ENCODE data around the gene APOE. TPM values are rescaled to one million over a fixed set of nuclear protein-coding genes. Genes with fewer than 3 reads are reported as not detected.
"Not testable (repeated sequence)": the region's sequence is repeated elsewhere in the genome, so short reads cannot be mapped to it uniquely, and the experiment has no call there.

The APOE gene
- 4,388 and 5,075 TPM in 2 replicates for total RNA-seq
- 34.2 TPM for polyA plus RNA-seq (2012)

DNA sequence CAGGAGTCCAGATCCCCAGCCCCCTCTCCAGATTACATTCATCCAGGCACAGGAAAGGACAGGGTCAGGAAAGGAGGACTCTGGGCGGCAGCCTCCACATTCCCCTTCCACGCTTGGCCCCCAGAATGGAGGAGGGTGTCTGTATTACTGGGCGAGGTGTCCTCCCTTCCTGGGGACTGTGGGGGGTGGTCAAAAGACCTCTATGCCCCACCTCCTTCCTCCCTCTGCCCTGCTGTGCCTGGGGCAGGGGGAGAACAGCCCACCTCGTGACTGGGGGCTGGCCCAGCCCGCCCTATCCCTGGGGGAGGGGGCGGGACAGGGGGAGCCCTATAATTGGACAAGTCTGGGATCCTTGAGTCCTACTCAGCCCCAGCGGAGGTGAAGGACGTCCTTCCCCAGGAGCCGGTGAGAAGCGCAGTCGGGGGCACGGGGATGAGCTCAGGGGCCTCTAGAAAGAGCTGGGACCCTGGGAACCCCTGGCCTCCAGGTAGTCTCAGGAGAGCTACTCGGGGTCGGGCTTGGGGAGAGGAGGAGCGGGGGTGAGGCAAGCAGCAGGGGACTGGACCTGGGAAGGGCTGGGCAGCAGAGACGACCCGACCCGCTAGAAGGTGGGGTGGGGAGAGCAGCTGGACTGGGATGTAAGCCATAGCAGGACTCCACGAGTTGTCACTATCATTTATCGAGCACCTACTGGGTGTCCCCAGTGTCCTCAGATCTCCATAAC lies at the start of gene APOE:
Gene APOE, plus strand, starts transcription at position 360 of the 724 bp plus-strand sequence. CDS start 829 bp downstream, outside the sequence.
- DNase-seq (ENCODE audit: low read depth), result peak; percentile 62

DNA sequence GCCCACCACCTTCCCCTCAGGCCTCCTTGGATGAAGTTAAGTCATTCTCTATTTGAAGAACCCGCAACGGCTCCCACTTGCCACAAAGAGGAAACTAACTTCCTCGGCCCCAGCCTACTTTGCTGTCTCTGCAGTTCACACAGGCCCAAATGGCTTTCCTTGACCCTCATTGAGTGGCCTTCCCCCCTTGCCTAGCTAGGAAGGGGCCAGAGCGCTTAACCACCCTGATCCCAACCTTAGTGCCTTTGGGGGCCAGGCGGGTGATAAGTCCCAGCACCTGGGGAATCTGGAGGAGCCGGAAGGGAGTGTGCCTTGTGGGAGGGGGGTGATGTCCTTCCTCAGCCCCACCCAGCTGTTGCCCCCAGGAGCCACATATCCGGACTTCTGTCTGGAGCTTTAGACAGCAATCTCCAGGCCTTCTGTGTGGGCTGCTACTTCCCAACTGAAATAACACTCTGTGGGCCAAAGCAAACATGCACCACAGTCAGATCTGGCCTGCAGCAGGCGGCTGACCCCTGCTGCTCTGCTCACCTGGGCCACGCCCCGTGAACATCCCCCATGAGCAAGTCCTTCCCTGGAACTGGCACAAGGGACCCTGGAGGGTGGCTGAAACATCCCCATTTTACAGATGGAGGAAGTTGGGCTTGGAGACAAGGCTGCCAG lies 49.0 kb upstream of the APOE start:
- DNase-seq (ENCODE audit: low read depth), result peak; percentile 9

DNA sequence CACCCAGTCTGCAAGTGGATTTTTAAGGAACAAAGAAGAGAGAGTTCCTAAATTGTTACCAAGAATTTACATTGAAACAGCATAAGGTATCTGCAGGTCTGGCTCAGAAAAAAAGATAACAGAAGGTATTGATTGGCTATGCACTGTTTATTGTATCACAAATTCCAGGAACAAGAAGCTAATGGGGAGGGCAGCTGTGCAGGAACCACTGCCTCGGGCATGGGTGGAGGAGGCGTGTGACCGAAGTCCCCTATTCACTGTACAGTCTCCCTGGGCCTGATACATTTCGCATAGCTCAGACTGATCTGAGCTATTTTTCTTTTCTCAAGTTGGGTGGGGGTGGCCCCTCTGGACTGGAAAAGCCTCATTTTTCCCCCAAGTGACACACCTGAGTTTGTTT lies 47.8 kb upstream of the APOE start:
- DNase-seq (ENCODE audit: low read depth), result no peak

DNA sequence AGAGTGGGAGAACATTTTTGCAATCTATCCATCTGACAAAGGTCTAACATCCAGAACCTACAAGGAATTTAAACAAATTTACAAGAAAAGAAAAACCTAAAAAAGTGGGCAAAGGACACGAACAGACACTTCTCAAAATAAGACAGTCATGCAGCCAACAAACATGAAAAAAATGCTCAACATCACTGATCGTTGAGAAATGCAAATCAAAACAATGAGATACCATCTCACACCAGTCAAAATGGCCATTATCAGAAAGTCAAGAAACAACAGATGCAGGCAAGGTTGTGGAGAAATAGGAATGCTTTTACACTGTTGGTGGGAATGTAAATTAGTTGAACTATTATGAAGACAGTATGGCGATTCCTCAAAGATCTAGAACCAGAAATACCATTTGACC lies 44.0 kb upstream of the APOE start:
- DNase-seq (ENCODE audit: low read depth), result not testable (repeated sequence)

DNA sequence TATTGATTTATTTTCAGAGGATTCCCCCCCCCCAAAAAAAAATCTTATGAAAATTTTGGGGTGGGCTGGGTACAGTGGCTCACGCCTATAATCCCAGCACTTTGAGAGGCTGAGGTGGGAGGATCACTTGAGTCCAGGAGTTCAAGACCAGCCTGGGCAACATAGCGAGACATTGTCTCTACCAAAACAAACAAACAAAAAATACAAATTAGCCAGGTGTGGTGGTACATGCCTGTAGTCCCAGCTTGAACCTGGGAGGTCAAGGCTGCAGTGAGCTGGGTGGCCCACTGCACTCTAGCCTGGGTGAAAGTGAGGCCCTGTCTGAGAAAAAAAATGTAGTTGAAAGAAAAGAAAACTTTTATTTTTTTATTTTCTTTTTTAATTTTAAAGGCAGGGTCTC lies 41.6 kb upstream of the APOE start:
- no peak for DNase-seq (ENCODE audit: low read depth)

DNA sequence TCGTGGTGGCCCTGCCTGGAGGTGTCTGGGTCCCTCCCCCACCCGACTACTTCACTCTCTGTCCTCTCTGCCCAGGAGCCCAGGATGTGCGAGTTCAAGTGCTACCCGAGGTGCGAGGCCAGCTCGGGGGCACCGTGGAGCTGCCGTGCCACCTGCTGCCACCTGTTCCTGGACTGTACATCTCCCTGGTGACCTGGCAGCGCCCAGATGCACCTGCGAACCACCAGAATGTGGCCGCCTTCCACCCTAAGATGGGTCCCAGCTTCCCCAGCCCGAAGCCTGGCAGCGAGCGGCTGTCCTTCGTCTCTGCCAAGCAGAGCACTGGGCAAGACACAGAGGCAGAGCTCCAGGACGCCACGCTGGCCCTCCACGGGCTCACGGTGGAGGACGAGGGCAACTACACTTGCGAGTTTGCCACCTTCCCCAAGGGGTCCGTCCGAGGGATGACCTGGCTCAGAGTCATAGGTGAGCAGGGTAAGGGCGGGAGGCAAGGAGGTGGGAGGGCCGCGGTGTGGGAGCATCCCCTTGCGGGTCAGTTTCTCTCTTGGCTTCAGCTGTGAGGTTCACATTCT lies 40.3 kb upstream of the APOE start:
- DNase-seq (ENCODE audit: low read depth), result no peak

DNA sequence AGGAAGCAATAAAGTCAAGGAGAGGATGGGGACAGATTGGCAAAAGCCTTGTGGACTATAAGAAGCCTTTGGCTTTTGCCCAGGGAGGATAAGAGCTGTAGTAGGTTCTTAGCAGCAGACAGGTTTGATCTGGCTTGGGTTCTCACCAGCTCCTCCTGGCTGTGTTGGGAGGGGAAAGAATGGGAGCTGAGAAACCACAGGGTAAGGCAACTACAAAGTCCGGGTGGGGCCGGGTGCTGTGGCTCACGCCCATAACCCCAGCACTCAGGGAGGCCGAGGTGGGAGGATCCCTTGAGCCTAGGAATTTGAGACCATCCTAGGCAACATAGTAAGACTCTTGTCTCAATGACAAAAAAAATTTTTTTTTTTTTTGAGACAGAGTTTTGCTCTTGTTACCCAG lies 38.9 kb upstream of the APOE start:
- peak; percentile 19 for DNase-seq (ENCODE audit: low read depth)

DNA sequence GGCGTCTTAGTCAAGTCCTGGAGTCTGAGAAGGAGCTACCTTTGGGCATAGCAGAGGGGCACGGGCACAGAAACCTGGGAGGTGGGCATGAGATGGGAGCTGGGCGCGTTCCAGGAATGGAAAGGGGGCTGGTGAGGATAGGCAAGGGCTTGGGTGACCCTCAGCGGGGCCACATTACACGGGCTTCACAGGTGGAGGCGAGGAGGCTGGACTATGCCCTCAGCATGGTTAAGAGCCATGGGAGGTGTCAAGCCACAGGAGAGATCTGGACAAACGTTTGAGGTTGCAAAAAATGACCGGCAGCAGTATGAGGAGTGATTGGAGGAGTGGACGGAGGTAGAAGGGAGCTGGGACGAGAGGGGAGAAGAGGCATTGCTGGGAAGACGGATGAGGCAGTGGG lies 38.0 kb upstream of the APOE start:
- DNase-seq (ENCODE audit: low read depth), result no peak

DNA sequence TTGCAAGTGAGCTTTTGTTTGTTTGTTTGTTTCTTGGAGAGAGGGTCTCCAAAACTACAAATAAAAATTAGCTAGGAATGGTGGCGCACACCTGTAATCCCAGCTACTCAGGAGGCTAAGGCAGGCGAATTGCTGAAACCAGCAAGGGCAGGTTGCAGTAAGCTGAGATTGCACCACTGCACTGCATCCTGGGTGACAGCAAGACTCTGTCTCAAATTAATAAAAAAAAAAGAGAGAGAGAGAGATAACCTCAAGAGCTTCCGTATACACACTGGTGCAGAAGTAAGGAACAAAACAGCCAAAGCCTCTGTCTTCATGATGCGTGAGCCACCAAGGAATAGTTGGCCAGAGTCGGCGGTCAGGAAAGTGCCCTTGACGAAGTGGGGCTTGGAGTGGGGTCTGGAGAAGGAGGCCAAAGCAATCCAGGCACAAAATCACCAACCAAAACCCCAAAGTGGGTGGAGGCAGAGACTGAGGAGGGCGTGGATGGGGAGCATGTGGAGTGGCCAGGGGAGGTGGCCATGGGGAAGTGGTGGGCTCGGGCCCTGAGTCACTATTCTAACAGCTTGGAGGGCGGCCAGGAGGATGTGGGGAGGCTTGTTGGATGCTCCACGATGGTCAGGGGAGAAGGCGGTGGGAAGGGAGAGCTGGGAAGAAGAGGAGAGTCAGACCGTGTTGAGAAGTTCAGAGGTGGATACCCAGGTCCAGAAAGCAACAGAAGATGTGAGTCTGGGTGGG lies 35.7 kb upstream of the APOE start:
- DNase-seq (ENCODE audit: low read depth), result peak; percentile 71

DNA sequence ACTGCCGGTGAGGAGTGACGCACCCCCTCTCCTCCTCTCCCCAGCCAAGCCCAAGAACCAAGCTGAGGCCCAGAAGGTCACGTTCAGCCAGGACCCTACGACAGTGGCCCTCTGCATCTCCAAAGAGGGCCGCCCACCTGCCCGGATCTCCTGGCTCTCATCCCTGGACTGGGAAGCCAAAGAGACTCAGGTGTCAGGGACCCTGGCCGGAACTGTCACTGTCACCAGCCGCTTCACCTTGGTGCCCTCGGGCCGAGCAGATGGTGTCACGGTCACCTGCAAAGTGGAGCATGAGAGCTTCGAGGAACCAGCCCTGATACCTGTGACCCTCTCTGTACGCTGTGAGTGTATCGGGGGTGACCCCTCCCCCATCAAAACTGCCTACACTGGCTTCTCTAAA lies 33.8 kb upstream of the APOE start:
- no peak for DNase-seq (ENCODE audit: low read depth)

DNA sequence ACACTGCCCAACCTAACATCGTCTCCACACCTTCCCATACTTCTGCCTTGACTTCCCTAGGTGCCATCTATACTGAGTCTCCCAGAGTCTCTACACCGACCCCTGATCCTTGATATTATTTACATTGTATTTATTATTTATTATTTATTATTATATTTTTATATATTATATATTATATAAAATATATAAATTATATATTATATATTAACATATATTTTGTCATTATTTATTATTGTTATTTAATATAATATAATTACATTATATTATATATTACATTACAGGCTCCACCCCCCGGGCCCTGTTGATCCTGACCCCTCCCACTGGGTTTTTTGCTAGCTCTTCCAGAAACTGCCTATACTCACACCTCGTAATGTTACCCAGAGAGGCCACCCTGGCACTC lies 32.9 kb upstream of the APOE start:
- DNase-seq (ENCODE audit: low read depth), result no peak

DNA sequence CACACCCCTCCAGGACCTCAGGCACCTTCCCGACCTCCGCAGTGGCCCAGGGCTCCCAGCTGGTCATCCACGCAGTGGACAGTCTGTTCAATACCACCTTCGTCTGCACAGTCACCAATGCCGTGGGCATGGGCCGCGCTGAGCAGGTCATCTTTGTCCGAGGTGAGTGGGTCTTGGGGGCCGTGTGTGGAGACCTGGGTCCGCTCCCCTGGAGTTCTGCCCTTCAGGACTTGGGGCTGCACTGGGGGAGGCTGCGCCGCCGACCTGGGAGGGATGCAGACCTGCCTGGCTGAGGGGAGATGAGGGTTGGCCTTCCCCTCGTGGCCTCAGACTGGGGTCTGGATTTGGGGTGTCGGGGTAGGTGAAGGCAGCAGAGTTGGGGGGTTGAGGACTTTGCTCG lies 31.3 kb upstream of the APOE start:
- DNase-seq (ENCODE audit: low read depth), result no peak

DNA sequence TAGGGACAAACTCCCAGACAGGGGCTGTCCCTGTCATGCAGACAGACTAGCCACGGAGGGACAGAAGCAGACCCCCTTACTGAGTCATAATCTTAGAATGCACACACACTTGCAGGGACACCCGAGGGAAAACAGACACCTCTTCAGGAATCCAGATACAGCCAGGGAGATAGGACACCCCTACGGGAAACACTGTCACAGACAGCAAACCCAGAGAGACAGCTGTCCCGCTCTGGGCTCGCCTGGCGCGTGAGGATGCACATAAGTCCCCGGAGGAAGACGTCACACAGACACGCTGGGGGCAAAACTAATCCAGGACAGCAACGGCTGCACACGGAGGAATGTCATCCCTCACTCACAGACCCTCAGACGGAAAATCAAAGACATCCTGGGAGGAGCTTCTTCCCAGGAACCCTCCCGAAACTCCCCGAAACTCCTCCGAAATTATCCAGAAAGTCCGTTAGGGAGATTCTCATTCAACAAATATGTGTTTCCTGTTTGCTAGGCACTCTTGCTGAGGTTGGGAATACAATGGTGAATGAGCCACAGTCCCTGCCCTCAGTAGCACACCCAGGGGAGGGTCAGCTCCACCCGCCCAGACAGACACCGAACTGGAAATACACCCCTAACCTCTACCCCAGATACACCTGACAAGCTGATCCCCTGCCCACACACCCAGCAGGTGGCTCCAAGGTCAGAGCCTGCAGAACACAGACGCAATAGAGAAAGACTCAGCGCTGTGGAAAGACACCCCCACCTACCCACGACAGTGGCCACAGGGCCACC lies 29.7 kb upstream of the APOE start:
- DNase-seq (ENCODE audit: low read depth), result peak; percentile 73

DNA sequence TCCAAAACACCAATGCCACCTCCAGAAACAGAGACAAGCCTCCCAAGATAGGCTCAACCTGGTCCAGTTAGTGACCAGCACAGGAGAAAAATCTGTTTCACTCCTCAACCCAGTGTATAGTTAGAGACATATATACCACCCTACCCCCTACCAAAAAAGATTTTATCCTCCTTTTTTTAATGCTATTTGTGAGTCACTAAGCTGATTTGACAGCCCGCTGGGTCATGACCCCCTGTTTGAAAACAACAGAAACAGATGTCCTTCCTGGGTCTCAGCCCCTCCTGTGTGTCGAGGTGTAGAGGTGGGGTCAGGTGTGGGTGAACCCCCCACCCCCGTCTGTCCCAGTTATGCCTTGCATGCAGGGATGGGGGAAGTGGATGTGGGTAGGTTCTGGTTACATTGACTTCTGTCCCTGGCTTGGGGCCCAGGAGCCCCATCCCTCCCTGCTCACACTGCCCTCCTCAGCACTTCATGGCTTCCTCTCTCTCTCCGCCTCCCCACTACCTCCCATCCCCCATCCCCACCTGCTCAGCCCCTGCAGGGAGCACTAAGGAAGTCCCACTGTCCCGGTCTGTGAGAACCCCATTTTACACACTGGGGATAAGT lies 28.6 kb upstream of the APOE start:
- no peak for DNase-seq (ENCODE audit: low read depth)

DNA sequence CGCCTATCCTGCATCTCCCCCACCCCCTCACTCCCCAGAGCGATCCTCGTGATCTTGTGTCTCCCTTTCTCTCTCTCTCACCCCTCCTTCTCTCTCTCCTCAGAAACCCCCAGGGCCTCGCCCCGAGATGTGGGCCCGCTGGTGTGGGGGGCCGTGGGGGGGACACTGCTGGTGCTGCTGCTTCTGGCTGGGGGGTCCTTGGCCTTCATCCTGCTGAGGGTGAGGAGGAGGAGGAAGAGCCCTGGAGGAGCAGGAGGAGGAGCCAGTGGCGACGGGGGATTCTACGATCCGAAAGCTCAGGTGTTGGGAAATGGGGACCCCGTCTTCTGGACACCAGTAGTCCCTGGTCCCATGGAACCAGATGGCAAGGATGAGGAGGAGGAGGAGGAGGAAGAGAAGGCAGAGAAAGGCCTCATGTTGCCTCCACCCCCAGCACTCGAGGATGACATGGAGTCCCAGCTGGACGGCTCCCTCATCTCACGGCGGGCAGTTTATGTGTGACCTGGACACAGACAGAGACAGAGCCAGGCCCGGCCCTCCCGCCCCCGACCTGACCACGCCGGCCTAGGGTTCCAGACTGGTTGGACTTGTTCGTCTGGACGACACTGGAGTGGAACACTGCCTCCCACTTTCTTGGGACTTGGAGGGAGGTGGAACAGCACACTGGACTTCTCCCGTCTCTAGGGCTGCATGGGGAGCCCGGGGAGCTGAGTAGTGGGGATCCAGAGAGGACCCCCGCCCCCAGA lies 27.3 kb upstream of the APOE start:
- DNase-seq (ENCODE audit: low read depth), result no peak

DNA sequence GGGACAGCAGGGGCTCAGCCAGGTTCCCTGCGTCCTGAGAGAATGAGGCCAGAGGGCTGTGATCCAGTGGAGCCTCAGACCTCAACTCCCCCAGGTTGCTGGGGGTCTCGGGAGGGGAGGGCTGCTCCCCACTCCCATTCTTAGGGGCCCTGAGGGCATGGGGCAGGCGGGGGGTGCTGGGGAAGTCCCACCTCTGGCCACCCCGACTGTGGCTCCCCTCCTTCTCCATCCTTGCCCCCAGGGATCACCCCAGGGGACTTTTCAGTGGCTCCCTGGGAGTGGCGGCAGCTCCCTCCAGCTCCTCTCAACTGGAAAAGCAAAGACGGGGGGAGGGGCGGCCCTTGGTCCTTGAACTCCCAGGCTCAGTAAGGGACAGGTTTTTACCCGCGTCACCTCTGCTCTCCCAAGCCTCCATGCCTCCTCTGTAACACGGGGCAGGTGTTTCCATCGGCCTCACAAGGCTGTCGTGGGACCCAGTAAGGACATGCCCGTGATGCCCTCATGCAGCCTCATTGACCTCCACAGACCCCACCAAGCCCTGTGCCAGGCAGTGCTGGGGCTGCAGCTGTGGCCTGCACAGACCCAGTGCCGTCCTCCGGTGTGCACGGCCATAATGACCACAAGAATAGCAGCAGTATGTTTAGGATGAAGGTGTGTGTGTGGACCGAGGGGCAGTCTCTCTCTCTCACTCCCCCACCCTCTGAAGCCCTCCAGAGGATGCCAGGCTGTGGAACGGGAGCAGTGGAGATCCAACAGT lies 26.1 kb upstream of the APOE start:
- no peak for DNase-seq (ENCODE audit: low read depth)

DNA sequence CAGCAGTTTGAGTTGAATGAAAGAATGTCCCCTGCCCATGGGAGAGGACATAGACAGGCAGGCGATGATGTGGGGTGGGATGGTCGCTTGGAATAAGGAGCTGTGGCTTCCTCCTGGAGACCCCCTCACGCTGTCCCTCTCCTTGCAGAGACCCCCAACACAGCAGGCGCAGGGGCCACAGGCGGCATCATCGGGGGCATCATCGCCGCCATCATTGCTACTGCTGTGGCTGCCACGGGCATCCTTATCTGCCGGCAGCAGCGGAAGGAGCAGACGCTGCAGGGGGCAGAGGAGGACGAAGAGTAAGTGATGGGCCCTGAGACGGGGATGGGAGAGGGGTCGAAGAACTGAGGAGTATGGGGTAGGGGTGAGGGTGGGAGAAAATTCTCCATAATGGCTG lies 23.5 kb upstream of the APOE start:
- no peak for DNase-seq (ENCODE audit: low read depth)

DNA sequence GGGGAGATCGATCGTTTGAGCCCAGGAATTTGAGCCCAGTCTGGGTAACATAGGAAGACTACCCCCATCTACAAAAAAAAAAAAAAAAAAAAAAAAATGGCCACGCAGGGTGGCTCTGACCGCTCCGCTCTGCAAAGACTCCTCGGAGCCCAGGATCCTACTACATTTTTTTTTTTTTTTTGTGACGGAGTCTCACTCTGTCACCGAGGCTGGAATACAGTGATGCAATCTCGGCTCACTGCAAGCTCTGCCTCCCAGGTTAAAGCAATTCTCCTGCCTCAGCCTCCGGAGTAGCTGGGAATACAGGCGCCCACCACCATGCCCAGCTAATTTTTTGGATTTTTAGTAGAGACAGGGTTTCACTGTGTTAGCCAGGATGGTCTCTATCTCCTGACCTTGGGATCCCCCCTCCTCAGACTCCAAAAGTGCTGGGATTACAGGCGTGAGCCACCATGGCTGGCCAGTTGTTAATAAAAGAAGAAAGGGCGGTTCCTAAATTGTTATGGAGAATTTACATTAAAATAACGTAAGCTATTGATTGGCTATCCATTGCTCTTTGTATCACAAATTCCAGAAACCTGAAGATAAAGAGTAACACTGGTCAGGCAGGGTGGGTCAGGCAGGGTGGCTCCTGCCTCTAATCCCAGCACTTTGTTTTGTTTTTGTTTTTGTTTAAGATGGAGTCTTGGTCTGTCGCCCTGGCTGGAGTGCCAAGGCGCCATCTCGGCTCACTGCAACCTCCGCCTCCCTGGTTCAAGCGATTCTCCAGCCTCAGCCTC lies 22.8 kb upstream of the APOE start:
- DNase-seq (ENCODE audit: low read depth), result not testable (repeated sequence)
